Smooth muscle cell (in vitro differentiated cells): ENCODE results near the gene CFHR4. TPM values are rescaled to one million over a fixed set of nuclear protein-coding genes. Genes with fewer than 3 reads are reported as not detected.
"Not testable (repeated sequence)": the region's sequence is repeated elsewhere in the genome, so short reads cannot be mapped to it uniquely, and the experiment has no call there.

Source experiments
- DNase-seq: peaks from one replicate; lab custom pipeline; 2025; ENCODE audit not compliant: unreplicated experiment; lab: John Stamatoyannopoulos, UW
- H2AFZ ChIP-seq: fragments of 200-600 bp; sonication (generic); 2 replicates; pipeline ENCODE4 v1.6.0; 2016; ENCODE audit warnings: antibody characterized with exemption, low read depth, mild to moderate bottlenecking
- H3F3A ChIP-seq: fragments of 200-600 bp; sonication (generic); 2 replicates; pipeline ENCODE4 v1.6.0; 2017; ENCODE audit warnings: antibody characterized with exemption, low read depth
- H3K27ac ChIP-seq: fragments of 200-600 bp; sonication (generic); 2 replicates; pipeline ENCODE4 v1.5.1; 2016; ENCODE audit warnings: low read depth, mild to moderate bottlenecking
- H3K27me3 ChIP-seq: fragments of 200-600 bp; sonication (generic); 2 replicates; pipeline ENCODE4 v1.6.1; 2016; ENCODE audit warnings: low read depth, mild to moderate bottlenecking
- H3K36me3 ChIP-seq: fragments of 200-600 bp; sonication (generic); 2 replicates; pipeline ENCODE4 v1.5.1; 2016; ENCODE audit warnings: low read depth
- H3K4me1 ChIP-seq: fragments of 200-600 bp; sonication (generic); 2 replicates; pipeline ENCODE4 v1.5.1; 2016; ENCODE audit warnings: low read depth
- H3K4me2 ChIP-seq: fragments of 200-600 bp; sonication (generic); 2 replicates; pipeline ENCODE4 v1.6.0; 2016; ENCODE audit warnings: mild to moderate bottlenecking
- H3K4me3 ChIP-seq: fragments of 200-600 bp; sonication (generic); 2 replicates; pipeline ENCODE4 v1.5.1; 2016; ENCODE audit warnings: mild to moderate bottlenecking
- H3K79me2 ChIP-seq: fragments of 200-600 bp; sonication (generic); 2 replicates; pipeline ENCODE4 v1.6.0; 2016; ENCODE audit warnings: low read depth, mild to moderate bottlenecking
- H3K9ac ChIP-seq: fragments of 200-600 bp; sonication (generic); 2 replicates; pipeline ENCODE4 v1.6.0; 2016; ENCODE audit warnings: low read depth
- H3K9me3 ChIP-seq: fragments of 200-600 bp; sonication (generic); replicated peaks from 2 replicates; pipeline ENCODE4 v1.5.1; 2016; ENCODE audit warnings: low read depth
- H4K20me1 ChIP-seq: fragments of 200-600 bp; sonication (generic); 2 replicates; pipeline ENCODE4 v1.6.0; 2016; ENCODE audit warnings: low read depth
- CTCF ChIP-seq: fragments of 200-600 bp; sonication (generic); IDR thresholded peaks from 2 replicates; pipeline ENCODE4 v1.5.1; 2017; ENCODE audit warnings: borderline replicate concordance, mild to moderate bottlenecking, antibody characterized with exemption; ENCODE audit not compliant: insufficient read depth, poor library complexity, severe bottlenecking
- WGBS: methylation state at CpG from one replicate; pipeline ENCODE4 v1.1.7; 2016; ENCODE audit warnings: low lambda C conversion rate; 5-methylcytosine and 5-hydroxymethylcytosine counted together
- polyA plus RNA-seq: library from polyadenylated mRNA; unstranded; fragments of >200 nt; fragmentation: Nextera tagmentation; extraction: Ambion mirVana; gene quantifications from 2 replicates; pipeline ENCODE4 v1.2.1, GENCODE V29; 2016
- total RNA-seq: library from RNA; depleted of rRNA; stranded (reverse); fragments of >200 nt; gene quantifications from 2 replicates; pipeline ENCODE4 v1.2.3, GENCODE V29; 2014

CFHR4 gene
- total and polyA plus RNA-seq, 2 experiments from 2014 or later, result not detected

GRCh38 chr1:196902344-196902743, 14.5 kb downstream of the CFHR4 start:
- Histone ChIP-seq H3K79me2 (no peaks in the 10 kb centered on the region), H4K20me1 (no peaks in the 10 kb centered on the region), H3F3A (no peaks in the 10 kb centered on the region), H3K27me3 (no peaks in the 10 kb centered on the region), H3K36me3 (no peaks in the 10 kb centered on the region), H3K4me2 (no peak overlapping the region), H3K9ac (no peak overlapping the region), H2AFZ (no peak overlapping the region), H3K4me3 (no peak overlapping the region), H3K4me1 (no peaks in the 10 kb centered on the region), H3K27ac (no peak overlapping the region), H3K9me3 (no peaks in the 10 kb centered on the region)
- no peak for DNase-seq
- WGBS, result 90% methylated on average over 2 of the region's 2 CpGs
- no peak for TF ChIP-seq CTCF

- no peak for DNase-seq
- H3K4me2 ChIP-seq, result no peak overlapping the region
- H3K36me3 ChIP-seq, result no peaks in the 10 kb centered on the region
- WGBS, result 98% methylated on average over 2 of the region's 2 CpGs
- no peaks in the 10 kb centered on the region for H3K27me3 ChIP-seq
- H3K79me2 ChIP-seq, result no peaks in the 10 kb centered on the region
- no peaks in the 10 kb centered on the region for H4K20me1 ChIP-seq
- H3K9me3 ChIP-seq, result no peaks in the 10 kb centered on the region
- TF ChIP-seq CTCF, result no peak
- H2AFZ ChIP-seq, result no peak overlapping the region
- H3K9ac ChIP-seq, result no peak overlapping the region
- H3K27ac ChIP-seq, result no peak overlapping the region
- no peak overlapping the region for H3K4me3 ChIP-seq
- H3F3A ChIP-seq, result no peaks in the 10 kb centered on the region
- no peaks in the 10 kb centered on the region for H3K4me1 ChIP-seq
These were observed 22.4 kb downstream of the CFHR4 start for GRCh38 chr1:196910215-196910614.

- H4K20me1 ChIP-seq, H3K36me3 ChIP-seq: not testable (repeated sequence)
- WGBS, result 42% methylated on average over 5 of the region's 5 CpGs
These were observed 24.4 kb downstream of the CFHR4 start for GRCh38 chr1:196912283-196912682.

GRCh38 chr1:196926839-196927238, 39.0 kb downstream of the CFHR4 start:
- not testable (repeated sequence) for H3K36me3 ChIP-seq, H3K27me3 ChIP-seq, H3K79me2 ChIP-seq, H3F3A ChIP-seq, H3K27ac ChIP-seq, H3K9me3 ChIP-seq, H4K20me1 ChIP-seq, H3K4me1 ChIP-seq, DNase-seq, H2AFZ ChIP-seq, H3K4me3 ChIP-seq, H3K4me2 ChIP-seq, H3K9ac ChIP-seq
- 87% methylated on average over 1 of the region's 1 CpG for WGBS

More at GRCh38 chr1:196912283-196912682, 24.4 kb downstream of the CFHR4 start:
- not testable (repeated sequence) for H3K4me2 ChIP-seq, H3F3A ChIP-seq, H3K9me3 ChIP-seq, H3K27me3 ChIP-seq, H2AFZ ChIP-seq, H3K27ac ChIP-seq, H3K4me3 ChIP-seq, DNase-seq, H3K4me1 ChIP-seq, H3K9ac ChIP-seq, H3K79me2 ChIP-seq

- H3K9me3 ChIP-seq, result not testable (repeated sequence)
These were observed 45.0 kb downstream of the CFHR4 start for GRCh38 chr1:196932853-196933252.

More at GRCh38 chr1:196932853-196933252, 45.0 kb downstream of the CFHR4 start:
- H3K4me1 ChIP-seq, H3K4me3 ChIP-seq, H4K20me1 ChIP-seq, DNase-seq, H2AFZ ChIP-seq, H3F3A ChIP-seq, H3K36me3 ChIP-seq, H3K27me3 ChIP-seq, H3K79me2 ChIP-seq, H3K9ac ChIP-seq, H3K4me2 ChIP-seq, H3K27ac ChIP-seq: not testable (repeated sequence)
- 94% methylated on average over 2 of the region's 2 CpGs for WGBS
